B cell (primary cell): ENCODE results near the gene ARSI.

Source experiments
- CTCF ChIP-seq: fragments of 200-600 bp; IDR thresholded peaks from one replicate; pipeline ENCODE4 v1.8.0; 2022; ENCODE audit warnings: antibody characterized with exemption, mild to moderate bottlenecking
- EZH2 ChIP-seq: IDR thresholded peaks from 2 replicates; pipeline ENCODE4 v1.6.1; 2012; ENCODE audit warnings: borderline replicate concordance, low read depth, mild to moderate bottlenecking, moderate library complexity, low read length; ENCODE audit not compliant: insufficient read depth, poor library complexity, severe bottlenecking

- TF ChIP-seq CTCF: no peak
- TF ChIP-seq EZH2: no peak
Observed at GRCh38 chr5:150297236-150297890, 5.3 kb downstream of the ARSI start.
